Endometrium (tissue), 2 donors: ENCODE measurements around the gene COASY.

Source experiments
- FAIRE-seq: peaks from 2 replicates; lab custom pipeline; 2012; peaks lifted over from hg19 to GRCh38; lab: Jason Lieb, UNC
- donor health status: control.
- donor health status: control.

The COASY gene

DNA sequence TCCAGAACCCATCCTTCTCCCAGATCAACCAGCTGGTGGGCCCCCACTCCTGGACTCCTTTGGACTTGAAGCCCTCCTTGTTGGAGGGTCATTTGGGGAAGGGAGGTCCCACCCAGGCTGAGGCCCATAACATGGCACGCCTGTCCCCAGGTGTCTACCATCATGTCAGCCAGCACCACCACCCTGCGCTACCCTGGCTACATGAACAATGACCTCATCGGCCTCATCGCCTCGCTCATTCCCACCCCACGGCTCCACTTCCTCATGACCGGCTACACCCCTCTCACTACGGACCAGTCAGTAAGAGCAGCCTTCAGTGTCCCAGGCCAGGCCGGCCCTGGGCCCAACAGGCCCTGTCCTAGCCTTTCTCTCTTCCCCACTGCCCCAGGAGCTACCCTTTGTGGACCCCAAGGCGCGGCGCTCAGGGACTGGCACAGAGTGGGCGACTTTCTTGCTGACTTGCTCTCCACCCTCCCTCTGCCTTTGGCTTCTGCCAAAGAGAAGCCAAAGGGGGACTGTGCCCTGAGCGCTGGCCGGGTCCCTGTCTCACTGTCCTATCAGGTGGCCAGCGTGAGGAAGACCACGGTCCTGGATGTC is 51.8 kb downstream of the COASY start:
- no peak for FAIRE-seq
